ENCODE measurements around the gene SLC9A9. TPM values are rescaled to one million over a fixed set of nuclear protein-coding genes. Genes with fewer than 3 reads are reported as not detected.

The SLC9A9 gene
- total and polyA plus RNA-seq, 9 of the 15 experiments (the other 6 are each of a cell fraction or from before 2014, with no cell fraction given): 0.03 to 0.13 TPM; not detected in 7

GRCh38 chr3:143307613-143308183 lies 540.6 kb downstream of the SLC9A9 start (continued):
- peak; percentile 72 for TF ChIP-seq PYGO2 (tag; IDR thresholded peaks at IDR 0.05)
- peak; percentile 87; the same call in 1 of the 2 replicates for TF ChIP-seq CTBP1 (IDR thresholded peaks at IDR 0.05; ENCODE audit: borderline replicate concordance)
- TF ChIP-seq TFAP4 (CRISPR knock-in tag; IDR thresholded peaks at IDR 0.05; ENCODE audit: borderline replicate concordance): no peak
- TF ChIP-seq, protein P1, sequence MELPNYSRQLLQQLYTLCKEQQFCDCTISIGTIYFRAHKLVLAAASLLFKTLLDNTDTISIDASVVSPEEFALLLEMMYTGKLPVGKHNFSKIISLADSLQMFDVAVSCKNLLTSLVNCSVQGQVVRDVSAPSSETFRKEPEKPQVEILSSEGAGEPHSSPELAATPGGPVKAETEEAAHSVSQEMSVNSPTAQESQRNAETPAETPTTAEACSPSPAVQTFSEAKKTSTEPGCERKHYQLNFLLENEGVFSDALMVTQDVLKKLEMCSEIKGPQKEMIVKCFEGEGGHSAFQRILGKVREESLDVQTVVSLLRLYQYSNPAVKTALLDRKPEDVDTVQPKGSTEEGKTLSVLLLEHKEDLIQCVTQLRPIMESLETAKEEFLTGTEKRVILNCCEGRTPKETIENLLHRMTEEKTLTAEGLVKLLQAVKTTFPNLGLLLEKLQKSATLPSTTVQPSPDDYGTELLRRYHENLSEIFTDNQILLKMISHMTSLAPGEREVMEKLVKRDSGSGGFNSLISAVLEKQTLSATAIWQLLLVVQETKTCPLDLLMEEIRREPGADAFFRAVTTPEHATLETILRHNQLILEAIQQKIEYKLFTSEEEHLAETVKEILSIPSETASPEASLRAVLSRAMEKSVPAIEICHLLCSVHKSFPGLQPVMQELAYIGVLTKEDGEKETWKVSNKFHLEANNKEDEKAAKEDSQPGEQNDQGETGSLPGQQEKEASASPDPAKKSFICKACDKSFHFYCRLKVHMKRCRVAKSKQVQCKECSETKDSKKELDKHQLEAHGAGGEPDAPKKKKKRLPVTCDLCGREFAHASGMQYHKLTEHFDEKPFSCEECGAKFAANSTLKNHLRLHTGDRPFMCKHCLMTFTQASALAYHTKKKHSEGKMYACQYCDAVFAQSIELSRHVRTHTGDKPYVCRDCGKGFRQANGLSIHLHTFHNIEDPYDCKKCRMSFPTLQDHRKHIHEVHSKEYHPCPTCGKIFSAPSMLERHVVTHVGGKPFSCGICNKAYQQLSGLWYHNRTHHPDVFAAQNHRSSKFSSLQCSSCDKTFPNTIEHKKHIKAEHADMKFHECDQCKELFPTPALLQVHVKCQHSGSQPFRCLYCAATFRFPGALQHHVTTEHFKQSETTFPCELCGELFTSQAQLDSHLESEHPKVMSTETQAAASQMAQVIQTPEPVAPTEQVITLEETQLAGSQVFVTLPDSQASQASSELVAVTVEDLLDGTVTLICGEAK (IDR thresholded peaks at IDR 0.05): no peak
- TF ChIP-seq, protein P1 (CRISPR knock-in tag; IDR thresholded peaks at IDR 0.05): no peak
- TF ChIP-seq ZNF134 (CRISPR knock-in tag; conservative IDR thresholded peaks at IDR 0.05): 0 out of 2 replicates have a peak, but pooled peaks have one; percentile 52
- peak; percentile 51; the same call in 1 of the 2 replicates for TF ChIP-seq NFE2L1 (tag; IDR thresholded peaks at IDR 0.05; ENCODE audit: borderline replicate concordance, low read depth)
- TF ChIP-seq MAFK (IDR thresholded peaks at IDR 0.05; ENCODE audit: low read length): peak; percentile 86
- TF ChIP-seq ZNF384 (IDR thresholded peaks at IDR 0.05; ENCODE audit: low read depth, low read length): no peak
- no peak for TF ChIP-seq ZSCAN32 (CRISPR knock-in tag; IDR thresholded peaks at IDR 0.05)
- TF ChIP-seq NBN (IDR thresholded peaks at IDR 0.05; ENCODE audit: low read depth): no peak
- no peak for TF ChIP-seq ZNF274 (IDR thresholded peaks at IDR 0.05; ENCODE audit: borderline replicate concordance, low read depth, low read length)
- TF ChIP-seq CHD1 (IDR thresholded peaks at IDR 0.05; ENCODE audit: low read length): no peak
- no peak for TF ChIP-seq TRIM28 (IDR thresholded peaks at IDR 0.05)
- TF ChIP-seq, protein P2, sequence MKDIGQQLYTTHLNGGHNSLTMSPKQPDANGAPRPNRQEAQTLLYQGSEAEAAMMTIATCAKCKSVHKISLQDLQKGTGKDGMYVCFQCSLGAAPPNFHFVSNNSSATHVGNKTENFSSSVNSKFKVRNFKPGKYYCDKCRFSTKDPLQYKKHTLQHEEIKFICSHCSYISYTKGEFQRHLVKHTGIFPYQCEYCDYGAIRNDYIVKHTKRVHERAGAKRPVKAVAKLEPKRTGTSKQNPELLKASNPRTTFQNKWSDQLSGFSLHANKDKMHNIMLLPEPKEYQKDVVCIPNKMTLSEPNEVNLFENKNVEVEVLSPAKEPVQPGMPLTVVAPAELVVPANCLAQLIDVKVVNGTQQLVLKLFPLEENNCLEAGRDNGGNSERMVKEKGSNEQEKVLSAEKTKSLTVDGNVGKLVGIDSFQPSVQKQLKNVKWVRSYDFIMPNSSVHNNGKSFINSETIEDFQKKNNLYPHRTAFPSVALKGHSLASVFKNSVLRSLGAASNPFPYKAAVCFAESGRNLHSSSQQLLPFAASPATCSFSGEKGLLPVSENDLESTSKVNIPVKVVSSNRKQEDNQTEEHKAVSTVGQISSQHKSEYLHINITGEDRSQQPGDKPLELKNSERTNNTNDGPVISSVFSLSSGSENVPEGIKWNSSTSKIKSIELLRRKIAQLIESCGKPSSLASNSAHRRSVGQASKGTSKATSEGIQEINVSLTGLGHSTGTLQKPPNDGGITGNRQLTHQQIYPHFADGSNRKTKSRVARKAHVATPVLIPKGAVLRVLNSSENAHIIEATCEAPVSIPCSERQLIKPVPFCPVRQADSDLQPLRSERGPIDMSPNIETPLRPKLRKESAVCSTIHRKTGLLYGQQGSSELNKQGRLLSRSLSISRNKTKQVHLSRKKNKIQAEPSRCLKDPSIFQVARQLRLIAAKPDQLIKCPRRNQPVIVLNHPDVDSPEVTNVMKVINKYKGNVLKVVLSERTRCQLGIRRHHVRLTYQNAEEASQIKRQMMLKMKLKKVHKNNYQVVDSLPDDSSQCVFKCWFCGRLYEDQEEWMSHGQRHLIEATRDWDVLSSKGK (CRISPR knock-in tag; IDR thresholded peaks at IDR 0.05): no peak
- TF ChIP-seq TBL1XR1 (IDR thresholded peaks at IDR 0.05; ENCODE audit: low read length in 2 of 2): peak; percentile 82 to 87
